H1 (cell line): ENCODE measurements around the gene ENO3. TPM values are rescaled to one million over a fixed set of nuclear protein-coding genes. Genes with fewer than 3 reads are reported as not detected.

ENCODE experiments used
- CTCF ChIA-PET: fragments of 300-600 bp; sonication (Branson Sonifier 250); formaldehyde crosslinking; loops from one replicate; lab custom pipeline; 2021; ENCODE audit not compliant: partially characterized antibody; lab: Charles Lee
- POLR2A ChIA-PET: fragments of 300-600 bp; sonication (Branson Sonifier 250); formaldehyde crosslinking; loops from one replicate; lab custom pipeline; 2021; ENCODE audit warnings: inconsistent platforms; ENCODE audit not compliant: partially characterized antibody; lab: Charles Lee
- DNase-seq, 2 experiments: peaks; one replicate each; pipeline versions ENCODE4 v3.0.0 to v3.0.0-alpha.2; 2010 to 2022; ENCODE audit warnings: low spot score in 2 of 2, low read depth in 1 of 2, mixed read lengths in 1 of 2
- FAIRE-seq: peaks from 2 replicates; lab custom pipeline; 2011; peaks lifted over from hg19 to GRCh38; lab: Jason Lieb, UNC
- H2AFZ ChIP-seq: 2 replicates; pipeline ENCODE4 v1.8.1; 2012; ENCODE audit warnings: low read length, inconsistent platforms
- H2AK5ac ChIP-seq: 2 replicates; pipeline ENCODE4 v1.6.1; 2013; ENCODE audit warnings: low read depth, low read length
- H2BK120ac ChIP-seq: replicated peaks from 2 replicates; pipeline ENCODE3; 2013; ENCODE audit warnings: low read depth, low read length, inconsistent platforms
- H2BK12ac ChIP-seq: 2 replicates; pipeline ENCODE4 v1.6.1; 2013; ENCODE audit warnings: low read depth, low read length
- H2BK15ac ChIP-seq: 2 replicates; pipeline ENCODE4 v1.6.1; 2013; ENCODE audit warnings: low read length
- H2BK20ac ChIP-seq: 2 replicates; pipeline ENCODE4 v1.6.1; 2013; ENCODE audit warnings: low read length
- H2BK5ac ChIP-seq: 2 replicates; pipeline ENCODE4 v1.6.1; 2013; ENCODE audit warnings: low read depth, low read length
- H3K14ac ChIP-seq: 2 replicates; pipeline ENCODE4 v1.6.1; 2013; ENCODE audit warnings: inconsistent platforms; ENCODE audit not compliant: insufficient read length
- H3K18ac ChIP-seq: 2 replicates; pipeline ENCODE4 v1.6.1; 2013; ENCODE audit warnings: low read length; ENCODE audit errors: extremely low read depth
- H3K23ac ChIP-seq: 2 replicates; pipeline ENCODE4 v1.6.1; 2013; ENCODE audit warnings: inconsistent platforms; ENCODE audit not compliant: insufficient read length
- H3K23me2 ChIP-seq: 2 replicates; pipeline ENCODE4 v1.6.1; 2013; ENCODE audit warnings: low read depth, low read length
- H3K27ac ChIP-seq: 2 replicates; pipeline ENCODE4 v1.6.1; 2011; ENCODE audit warnings: low read depth, low read length, inconsistent platforms
- H3K27me3 ChIP-seq, 4 experiments: replicated peaks in 1 of 4; 1 replicate in 1 of 4; 2 replicates in 3 of 4; pipeline versions ENCODE4 v1.6.1 to v1.8.1; 2011 to 2013; ENCODE audit warnings: low read length in 3 of 4, mild to moderate bottlenecking in 3 of 4, inconsistent platforms in 2 of 4, mixed read lengths in 2 of 4, moderate library complexity in 1 of 4; ENCODE audit not compliant: control insufficient read depth in 3 of 4, insufficient read depth in 3 of 4; ENCODE audit errors: extremely low read depth in 1 of 4
- H3K36me3 ChIP-seq, 4 experiments: 2 replicates each; pipeline versions ENCODE4 v1.6.1 to v1.8.1; 2011 to 2013; ENCODE audit warnings: mild to moderate bottlenecking in 4 of 4, low read length in 3 of 4, moderate library complexity in 2 of 4, control low read depth in 1 of 4, inconsistent platforms in 1 of 4; ENCODE audit not compliant: insufficient read depth in 4 of 4, control insufficient read depth in 2 of 4
- H3K4ac ChIP-seq: replicated peaks from 2 replicates; pipeline ENCODE3; 2013; ENCODE audit warnings: low read length, low read depth, mixed read lengths, inconsistent platforms; ENCODE audit not compliant: insufficient read length
- H3K4me1 ChIP-seq, 4 experiments: replicated peaks in 1 of 4; 1 replicate in 1 of 4; 2 replicates in 3 of 4; pipeline versions ENCODE4 v1.6.1 to v1.8.1; 2011 to 2013; ENCODE audit warnings: low read length in 3 of 4, inconsistent platforms in 2 of 4, mixed read lengths in 1 of 4; ENCODE audit not compliant: insufficient read depth in 4 of 4, control insufficient read depth in 3 of 4
- H3K4me2 ChIP-seq, 2 experiments: 2 replicates each; pipeline versions ENCODE4 v1.6.1 to v1.8.1; 2011 to 2013; ENCODE audit warnings: low read depth in 2 of 2, low read length in 2 of 2, control low read depth in 1 of 2, inconsistent platforms in 1 of 2, mild to moderate bottlenecking in 1 of 2; ENCODE audit not compliant: insufficient read depth in 1 of 2
- H3K4me3 ChIP-seq, 4 experiments: fragments of 200-600, 300-600 bp in 1 of 4; sonication (generic), shearing (Covaris generic), sonication (Bioruptor Twin) in 1 of 4; 2 replicates each; pipeline versions ENCODE4 v1.5.1 to v1.8.1; 2011 to 2016; ENCODE audit warnings: low read length in 4 of 4, low read depth in 3 of 4, control low read depth in 2 of 4, inconsistent platforms in 2 of 4, mild to moderate bottlenecking in 2 of 4, mixed read lengths in 1 of 4, moderate library complexity in 1 of 4; ENCODE audit not compliant: insufficient read depth in 2 of 4; ENCODE audit errors: extremely low read depth in 1 of 4
- H3K56ac ChIP-seq: replicated peaks from 2 replicates; pipeline ENCODE3; 2013; ENCODE audit warnings: low read depth, mild to moderate bottlenecking, mixed read lengths, low read length, inconsistent platforms; ENCODE audit not compliant: insufficient read length
- H3K79me1 ChIP-seq: 2 replicates; pipeline ENCODE4 v1.6.1; 2013; ENCODE audit warnings: low read depth, low read length, control low read depth
- H3K79me2 ChIP-seq, 2 experiments: 2 replicates each; pipeline versions ENCODE4 v1.6.1 to v1.8.1; 2012 to 2013; ENCODE audit warnings: low read length in 2 of 2, mild to moderate bottlenecking in 2 of 2, inconsistent platforms in 1 of 2; ENCODE audit not compliant: insufficient read depth in 2 of 2, control insufficient read depth in 1 of 2
- H3K9ac ChIP-seq, 4 experiments: replicated peaks in 1 of 4; 1 replicate in 1 of 4; 2 replicates in 3 of 4; pipeline versions ENCODE4 v1.6.1 to v1.8.1; 2011 to 2013; ENCODE audit warnings: low read depth in 3 of 4, low read length in 3 of 4, control low read depth in 2 of 4, mild to moderate bottlenecking in 2 of 4, moderate library complexity in 2 of 4, inconsistent platforms in 1 of 4; ENCODE audit errors: extremely low read depth in 1 of 4
- H3K9me3 ChIP-seq, 2 experiments: 2 replicates each; pipeline versions ENCODE4 v1.6.1 to v1.8.1; 2012 to 2013; ENCODE audit warnings: mild to moderate bottlenecking in 2 of 2, moderate library complexity in 2 of 2, control low read depth in 1 of 2, inconsistent platforms in 1 of 2, low read depth in 1 of 2, low read length in 1 of 2, mixed read lengths in 1 of 2; ENCODE audit not compliant: insufficient read depth in 2 of 2
- H4K20me1 ChIP-seq, 2 experiments: replicated peaks in 1 of 2; 2 replicates each; pipeline versions ENCODE3 to v1.8.1; 2011 to 2013; ENCODE audit warnings: inconsistent platforms in 2 of 2, low read length in 2 of 2, mild to moderate bottlenecking in 1 of 2; ENCODE audit not compliant: insufficient read depth in 2 of 2, control insufficient read depth in 1 of 2
- H4K5ac ChIP-seq: 2 replicates; pipeline ENCODE4 v1.6.1; 2013; ENCODE audit warnings: low read length, low read depth, mixed read lengths, inconsistent platforms; ENCODE audit not compliant: insufficient read length
- H4K8ac ChIP-seq: 2 replicates; pipeline ENCODE4 v1.8.0; 2013; ENCODE audit warnings: mild to moderate bottlenecking, moderate library complexity, low read length, inconsistent platforms; ENCODE audit not compliant: insufficient read depth; ENCODE audit errors: extremely low read depth
- H4K91ac ChIP-seq: replicated peaks from 2 replicates; pipeline ENCODE3; 2013; ENCODE audit warnings: low read length, mixed read lengths, inconsistent platforms; ENCODE audit not compliant: insufficient read length
- BRCA1 ChIP-seq: IDR thresholded peaks from 2 replicates; pipeline ENCODE4 v1.6.1; 2012; ENCODE audit warnings: low read depth, low read length, improper control_type of control experiment
- CBX8 ChIP-seq: fragments of 300-800, 300-1000 bp; sonication (generic); IDR thresholded peaks from 2 replicates; pipeline ENCODE4 v1.7.1; 2016; ENCODE audit warnings: low read depth, low read length, borderline replicate concordance
- EP300 ChIP-seq, 2 experiments: IDR thresholded peaks; 1 replicate in 1 of 2; 2 replicates in 1 of 2; pipeline ENCODE4 v1.6.1; 2011 to 2012; ENCODE audit warnings: low read depth in 2 of 2, low read length in 2 of 2, mild to moderate bottlenecking in 2 of 2, borderline replicate concordance in 1 of 2, inconsistent platforms in 1 of 2, moderate library complexity in 1 of 2
- FOSL1 ChIP-seq: IDR thresholded peaks from 2 replicates; pipeline ENCODE4 v1.6.1; 2011; ENCODE audit warnings: mild to moderate bottlenecking, low read depth, low read length, moderate library complexity; ENCODE audit not compliant: insufficient read depth
- NANOG ChIP-seq: IDR thresholded peaks from 2 replicates; pipeline ENCODE4 v1.6.1; 2011; ENCODE audit warnings: low read length, low read depth, mild to moderate bottlenecking, inconsistent platforms; ENCODE audit not compliant: insufficient read depth, poor library complexity, severe bottlenecking
- PHF8 ChIP-seq: fragments of 200-600 bp; sonication (generic); conservative IDR thresholded peaks from 2 replicates; pipeline ENCODE4 v1.7.1; 2012; ENCODE audit warnings: low read depth, mild to moderate bottlenecking, inconsistent platforms, low read length, moderate library complexity
- POU5F1 ChIP-seq: IDR thresholded peaks from 2 replicates; pipeline ENCODE4 v1.6.1; 2011; ENCODE audit warnings: low read depth, mild to moderate bottlenecking, low read length, moderate library complexity
- SIX5 ChIP-seq: IDR thresholded peaks from 2 replicates; pipeline ENCODE4 v1.6.1; 2011; ENCODE audit warnings: mild to moderate bottlenecking, low read depth, low read length
- SUZ12 ChIP-seq: fragments of 200-600 bp; sonication (generic); IDR thresholded peaks from 2 replicates; pipeline ENCODE4 v1.6.1; 2012; ENCODE audit warnings: mild to moderate bottlenecking, inconsistent platforms, low read length, moderate library complexity, mixed read lengths
- TBP ChIP-seq: IDR thresholded peaks from 2 replicates; pipeline ENCODE4 v1.6.1; 2011; ENCODE audit warnings: low read depth, low read length, improper control_type of control experiment
- TCF12 ChIP-seq: IDR thresholded peaks from 2 replicates; pipeline ENCODE4 v1.6.1; 2011; ENCODE audit warnings: low read depth, mild to moderate bottlenecking, low read length
- TEAD4 ChIP-seq: IDR thresholded peaks from 2 replicates; pipeline ENCODE4 v1.6.1; 2012; ENCODE audit warnings: low read depth, low read length, inconsistent platforms, mixed read lengths
- polyA plus RNA-seq, 7 experiments: library from polyadenylated mRNA; depleted of rRNA in 3 of 7; stranded (reverse) in 5 of 7; unstranded in 2 of 7; fragments of >200 nt in 5 of 7; fragments of 200-250 nt in 2 of 7; gene quantifications; 1 replicate in 5 of 7; 2 replicates in 1 of 7; 4 replicates in 1 of 7; pipeline versions ENCODE4 v1.2.1 to v1.2.3, GENCODE V29; 2011 to 2013; ENCODE audit warnings: missing spikeins in 2 of 7, mixed read lengths in 2 of 7
- total RNA-seq: library from RNA; stranded (reverse); fragmentation: NEBNext Ultra II Directional; extraction: Animal tissue kit (Norgen Biotek cat#: 25700); gene quantifications from 2 replicates; pipeline ENCODE4 v1.2.1, GENCODE V29; 2021
- TF ChIP-seq, protein P1 (sequence below): IDR thresholded peaks from 2 replicates; pipeline ENCODE4 v1.6.1; 2011; ENCODE audit warnings: low read depth, mild to moderate bottlenecking, low read length; ENCODE audit not compliant: insufficient read depth

Gene ENO3
- total and polyA plus RNA-seq, 2 of the 8 experiments (the other 6 are each of a cell fraction or from before 2014, with no cell fraction given), result 25.0 to 25.7 TPM

DNA sequence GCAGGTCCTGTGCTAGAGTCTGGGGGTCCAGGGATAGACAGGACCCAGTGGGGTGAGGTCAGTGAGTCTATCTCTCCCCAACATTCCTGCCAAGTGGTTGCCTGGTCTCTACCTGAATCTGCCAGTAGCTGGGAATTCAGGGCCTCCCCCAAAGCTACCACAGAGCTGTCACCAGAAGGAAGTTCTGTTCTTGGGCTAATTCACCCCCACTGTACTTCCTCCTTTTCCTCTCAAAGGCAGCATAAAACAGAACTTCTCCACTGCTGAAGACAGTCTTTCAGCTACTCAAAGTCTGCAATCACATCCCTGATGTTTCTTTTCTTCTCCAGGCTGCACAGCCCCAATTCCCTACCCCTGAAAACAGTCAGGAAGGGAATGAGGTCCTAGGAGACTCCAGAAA, 27.8 kb downstream of the ENO3 start:
- Histone ChIP-seq H3K27me3 (peaks cover 0 to 40% (median 32%) of the 10 kb centered on the region in 4 experiments; a peak in 6 of 7 replicates), H3K18ac (no peak overlapping the region), H4K91ac (no peak overlapping the region), H3K9me3 (no peaks in the 10 kb centered on the region), H3K79me2 (no peaks in the 10 kb centered on the region), H3K27ac (no peak overlapping the region), H2BK12ac (no peak overlapping the region), H3K56ac (no peak overlapping the region), H3K9ac (no peak overlapping the region), H4K20me1 (peaks cover 0 to 3% of the 10 kb centered on the region in 2 experiments), H3K79me1 (no peaks in the 10 kb centered on the region), H3K4me3 (no peak overlapping the region), H2BK20ac (no peak overlapping the region), H3K4me2 (no peak overlapping the region), H3K4me1 (peaks cover 0 to 4% (median 3%) of the 10 kb centered on the region in 4 experiments; a peak in 3 of 7 replicates), H4K5ac (no peak overlapping the region), H2BK15ac (no peak overlapping the region), H3K23ac (no peak overlapping the region), H3K14ac (no peak overlapping the region), H3K4ac (no peak overlapping the region), H4K8ac (no peak overlapping the region), H3K23me2 (peaks cover 2% of the 10 kb centered on the region; the same call in 1 of the 2 replicates), H2AFZ (no peak overlapping the region), H2BK5ac (no peak overlapping the region), H2AK5ac (no peak overlapping the region), H2BK120ac (no peak overlapping the region), H3K36me3 (no peaks in the 10 kb centered on the region; a peak in 1 of 8 replicates)
- no peak for DNase-seq
- no peak for FAIRE-seq
- CTCF ChIA-PET, result interaction anchor here (0.9 to 4.7 kb wide), 7 partner anchors 12 to 90 kb away, joined by 3 to 43 read pairs (median 5); partner anchors contain the start of genes CAMTA2 and SPAG7
- POLR2A ChIA-PET, result interaction anchor here (0.5 to 6.1 kb wide), 9 partner anchors 9 to 121 kb away, joined by 3 to 62 read pairs (median 3); partner anchors contain the start of genes CAMTA2, INCA1, KIF1C and PFN1
- TF ChIP-seq NANOG (no peak), TEAD4 (no peak), CBX8 (no peak), TCF12 (no peak), PHF8 (no peak), SIX5 (no peak), POU5F1 (no peak), SUZ12 (no peak), TBP (no peak), FOSL1 (no peak), EP300 (IDR thresholded peaks at IDR 0.05; ENCODE audit: borderline replicate concordance in 1 of 2, low read depth in 2 of 2, low read length in 2 of 2) (no peak), BRCA1 (no peak)
- TF ChIP-seq, protein P1, sequence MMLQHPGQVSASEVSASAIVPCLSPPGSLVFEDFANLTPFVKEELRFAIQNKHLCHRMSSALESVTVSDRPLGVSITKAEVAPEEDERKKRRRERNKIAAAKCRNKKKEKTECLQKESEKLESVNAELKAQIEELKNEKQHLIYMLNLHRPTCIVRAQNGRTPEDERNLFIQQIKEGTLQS, result no peak
